MCF 10A (cell line): ENCODE measurements around the gene SMAD6. TPM values are rescaled to one million over a fixed set of nuclear protein-coding genes. Genes with fewer than 3 reads are reported as not detected.
A peak's percentile ranks its signal among the peaks of the same experiment; 100 is the strongest.

Experiments
- BruUV-seq: library from RNA; stranded (reverse); fragments of 400-500 nt; replicated peaks from 2 replicates; lab custom pipeline; 2021; lab: Mats Ljungman, UMichigan
- CTCF ChIA-PET: fragments of 300-600 bp; sonication (Branson Sonifier 250); formaldehyde crosslinking; extraction: SDS; loops from one replicate; lab custom pipeline; 2021; ENCODE audit warnings: antibody characterized with exemption, inconsistent platforms; lab: Yijun Ruan, JAX
- POLR2A ChIA-PET: fragments of 300-600, 350-650 bp; sonication (Branson Sonifier 250); formaldehyde crosslinking; extraction: SDS; loops from one replicate; lab custom pipeline; 2020; ENCODE audit warnings: antibody characterized with exemption, inconsistent platforms; lab: Yijun Ruan, JAX
- DNase-seq: peaks from one replicate; pipeline ENCODE4 v3.0.0-alpha.2; 2018; ENCODE audit not compliant: unreplicated experiment
- H3K27ac Mint-ChIP-seq: one replicate; pipeline ENCODE4 v1.8.0; 2022; ENCODE audit warnings: mild to moderate bottlenecking, low read depth, mixed read lengths; ENCODE audit not compliant: unreplicated experiment
- H3K27me3 Mint-ChIP-seq: one replicate; pipeline ENCODE4 v1.8.0; 2022; ENCODE audit warnings: mixed read lengths; ENCODE audit not compliant: insufficient read depth, unreplicated experiment
- H3K36me3 Mint-ChIP-seq: one replicate; pipeline ENCODE4 v1.8.0; 2022; ENCODE audit warnings: mild to moderate bottlenecking, moderate library complexity, mixed read lengths; ENCODE audit not compliant: insufficient read depth, unreplicated experiment
- H3K4me1 Mint-ChIP-seq: one replicate; pipeline ENCODE4 v1.8.0; 2022; ENCODE audit warnings: mixed read lengths; ENCODE audit not compliant: insufficient read depth, unreplicated experiment
- H3K4me3 Mint-ChIP-seq: one replicate; pipeline ENCODE4 v1.8.0; 2022; ENCODE audit warnings: mild to moderate bottlenecking, moderate library complexity, mixed read lengths; ENCODE audit not compliant: unreplicated experiment
- H3K9me3 Mint-ChIP-seq: one replicate; pipeline ENCODE4 v1.8.0; 2022; ENCODE audit warnings: mixed read lengths; ENCODE audit not compliant: unreplicated experiment
- CTCF ChIP-seq: fragments of 200-600 bp; IDR thresholded peaks from one replicate; pipeline ENCODE4 v1.8.0; 2022; ENCODE audit warnings: antibody characterized with exemption, mild to moderate bottlenecking; ENCODE audit not compliant: unreplicated experiment
- intact Hi-C: fragments of 100-400 bp; cut with micrococcal nuclease; formaldehyde crosslinking; loops from 2 replicates; pipeline ENCODE4 v1.14.1; 2022
- total RNA-seq: library from RNA; stranded (reverse); gene quantifications from 2 replicates; pipeline ENCODE4 v1.2.3, GENCODE V29; 2022

The SMAD6 gene
- total RNA-seq, 1 experiment from 2014 or later = not detected

- BruUV-seq = no TSS peak
- H3K4me1 Mint-ChIP-seq = peaks cover 25% of the 10 kb centered on the region
- intact Hi-C loops = loop anchor here (10.0 kb wide), 1 partner anchor 249 kb away; no protein-coding TSS in a partner anchor
- no peaks in the 10 kb centered on the region for H3K9me3 Mint-ChIP-seq
- no peak for DNase-seq
- no peak overlapping the region for H3K4me3 Mint-ChIP-seq
- H3K27ac Mint-ChIP-seq = no peak overlapping the region
- POLR2A ChIA-PET = interaction anchor here (1.2 to 1.3 kb wide), 2 partner anchors 13 to 45 kb away, joined by 3 read pairs; no protein-coding TSS in a partner anchor
- CTCF ChIA-PET = interaction anchor here (0.5 to 2.2 kb wide), 4 partner anchors 10 to 189 kb away, joined by 3 to 10 read pairs (median 4); no protein-coding TSS in a partner anchor
- TF ChIP-seq CTCF = no peak
- H3K27me3 Mint-ChIP-seq = no peaks in the 10 kb centered on the region
- peaks cover 13% of the 10 kb centered on the region for H3K36me3 Mint-ChIP-seq
Observed at GRCh38 chr15:66805202-66805885, 103.3 kb downstream of the SMAD6 start.

- Mint-ChIP-seq H3K4me3 (no peak overlapping the region), H3K27ac (no peak overlapping the region), H3K27me3 (no peaks in the 10 kb centered on the region), H3K9me3 (no peaks in the 10 kb centered on the region), H3K4me1 (peaks cover 9% of the 10 kb centered on the region), H3K36me3 (peaks cover 6% of the 10 kb centered on the region)
- CTCF ChIA-PET = interaction anchor here (0.6 kb wide), 2 partner anchors 45 to 149 kb away, joined by 3 read pairs; no protein-coding TSS in a partner anchor
- TF ChIP-seq CTCF = no peak
- no TSS peak for BruUV-seq
- POLR2A ChIA-PET = no interaction called here
- DNase-seq = no peak
- intact Hi-C loops = loop anchor here (10.0 kb wide), 1 partner anchor 246 kb away; no protein-coding TSS in a partner anchor
Observed at GRCh38 chr15:66808181-66808824, 106.3 kb downstream of the SMAD6 start.

GRCh38 chr15:66809664-66810063 lies 107.6 kb downstream of the SMAD6 start:
- ChIA-PET POLR2A (interaction anchor here (0.7 kb wide), 1 partner anchor 1033 kb away, joined by 3 read pairs; no protein-coding TSS in a partner anchor), CTCF (interaction anchor here (0.5 to 1.3 kb wide), 3 partner anchors 8 to 34 kb away, joined by 3 to 4 read pairs (median 4); no protein-coding TSS in a partner anchor)
- no peak overlapping the region for H3K27ac Mint-ChIP-seq
- no peaks in the 10 kb centered on the region for H3K9me3 Mint-ChIP-seq
- no peaks in the 10 kb centered on the region for H3K4me1 Mint-ChIP-seq
- BruUV-seq = no TSS peak
- no peak for DNase-seq
- no peak overlapping the region for H3K4me3 Mint-ChIP-seq
- intact Hi-C loops = loop anchor here (10.0 kb wide), 1 partner anchor 245 kb away; no protein-coding TSS in a partner anchor
- TF ChIP-seq CTCF = no peak
- no peaks in the 10 kb centered on the region for H3K27me3 Mint-ChIP-seq
- H3K36me3 Mint-ChIP-seq = peaks cover 5% of the 10 kb centered on the region

- intact Hi-C loops = no loop called here
- Mint-ChIP-seq H3K27ac (no peak overlapping the region), H3K36me3 (no peaks in the 10 kb centered on the region), H3K4me1 (peaks cover 11% of the 10 kb centered on the region), H3K27me3 (no peaks in the 10 kb centered on the region), H3K4me3 (no peak overlapping the region), H3K9me3 (no peaks in the 10 kb centered on the region)
- CTCF ChIA-PET = interaction anchor here (1.0 kb wide), 1 partner anchor 10 kb away, joined by 3 read pairs; no protein-coding TSS in a partner anchor
- BruUV-seq = no TSS peak
- POLR2A ChIA-PET = interaction anchor here (1.0 kb wide), 1 partner anchor 23 kb away, joined by 3 read pairs; no protein-coding TSS in a partner anchor
- peak; percentile 83 for DNase-seq
- TF ChIP-seq CTCF = no peak
Observed at GRCh38 chr15:66815318-66815717, 113.3 kb downstream of the SMAD6 start.
